ENCODE results near the gene MIA3.

GRCh38 chr1:222653178-222653827 is 35.4 kb downstream of the MIA3 start:
- TF ChIP-seq POLR2A (IDR thresholded peaks at IDR 0.05): no peak
- TF ChIP-seq, protein P1, sequence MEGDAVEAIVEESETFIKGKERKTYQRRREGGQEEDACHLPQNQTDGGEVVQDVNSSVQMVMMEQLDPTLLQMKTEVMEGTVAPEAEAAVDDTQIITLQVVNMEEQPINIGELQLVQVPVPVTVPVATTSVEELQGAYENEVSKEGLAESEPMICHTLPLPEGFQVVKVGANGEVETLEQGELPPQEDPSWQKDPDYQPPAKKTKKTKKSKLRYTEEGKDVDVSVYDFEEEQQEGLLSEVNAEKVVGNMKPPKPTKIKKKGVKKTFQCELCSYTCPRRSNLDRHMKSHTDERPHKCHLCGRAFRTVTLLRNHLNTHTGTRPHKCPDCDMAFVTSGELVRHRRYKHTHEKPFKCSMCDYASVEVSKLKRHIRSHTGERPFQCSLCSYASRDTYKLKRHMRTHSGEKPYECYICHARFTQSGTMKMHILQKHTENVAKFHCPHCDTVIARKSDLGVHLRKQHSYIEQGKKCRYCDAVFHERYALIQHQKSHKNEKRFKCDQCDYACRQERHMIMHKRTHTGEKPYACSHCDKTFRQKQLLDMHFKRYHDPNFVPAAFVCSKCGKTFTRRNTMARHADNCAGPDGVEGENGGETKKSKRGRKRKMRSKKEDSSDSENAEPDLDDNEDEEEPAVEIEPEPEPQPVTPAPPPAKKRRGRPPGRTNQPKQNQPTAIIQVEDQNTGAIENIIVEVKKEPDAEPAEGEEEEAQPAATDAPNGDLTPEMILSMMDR (IDR thresholded peaks at IDR 0.05 in 4 of 5, conservative IDR thresholded peaks at IDR 0.05 in 1 of 5): no peak

Data from gastrocnemius medialis (tissue), 4 donors.